DOHH2 (cell line): ENCODE data around the gene SHMT2.
"Not testable (repeated sequence)": the region's sequence is repeated elsewhere in the genome, so short reads cannot be mapped to it uniquely, and the experiment has no call there.

Experiments
- H3F3A ChIP-seq: fragments of 200-600 bp; sonication (generic), shearing (Covaris generic); 2 replicates; pipeline ENCODE4 v1.6.0; 2016; ENCODE audit warnings: antibody characterized with exemption, mild to moderate bottlenecking; ENCODE audit not compliant: control insufficient read depth, insufficient read depth
- H3K27ac ChIP-seq: fragments of 200-600 bp; sonication (generic); 2 replicates; pipeline ENCODE4 v1.5.1; 2014; ENCODE audit warnings: low read depth, mild to moderate bottlenecking, low read length, moderate library complexity
- H3K27me3 ChIP-seq: fragments of 200-600 bp; sonication (generic); 2 replicates; pipeline ENCODE4 v1.6.1; 2014; ENCODE audit warnings: mild to moderate bottlenecking, low read length, mixed read lengths; ENCODE audit not compliant: control insufficient read depth
- H3K36me3 ChIP-seq: fragments of 200-600 bp; sonication (generic); 2 replicates; pipeline ENCODE4 v1.6.1; 2014; ENCODE audit warnings: mild to moderate bottlenecking, low read length, moderate library complexity, mixed read lengths; ENCODE audit not compliant: control insufficient read depth
- H3K4me1 ChIP-seq: fragments of 200-600 bp; sonication (generic); 2 replicates; pipeline ENCODE4 v1.6.1; 2014; ENCODE audit warnings: mild to moderate bottlenecking, low read length, mixed read lengths; ENCODE audit not compliant: control insufficient read depth
- H3K4me2 ChIP-seq: fragments of 200-600 bp; sonication (generic); 2 replicates; pipeline ENCODE4 v1.6.0; 2014; ENCODE audit warnings: mild to moderate bottlenecking, low read length, moderate library complexity
- H3K4me3 ChIP-seq: fragments of 200-600 bp; sonication (generic); 2 replicates; pipeline ENCODE4 v1.5.1; 2014; ENCODE audit warnings: mild to moderate bottlenecking, low read length, mixed read lengths
- H3K79me2 ChIP-seq: fragments of 200-600 bp; sonication (generic); 2 replicates; pipeline ENCODE4 v1.6.1; 2014; ENCODE audit warnings: mild to moderate bottlenecking, low read length, mixed read lengths; ENCODE audit not compliant: control insufficient read depth
- H3K9me2 ChIP-seq: fragments of 200-600 bp; sonication (generic); replicated peaks from 2 replicates; pipeline ENCODE4 v1.6.1; 2014; ENCODE audit warnings: mild to moderate bottlenecking, low read length, mixed read lengths; ENCODE audit not compliant: control insufficient read depth
- H3K9me3 ChIP-seq: fragments of 200-600 bp; sonication (generic); 2 replicates; pipeline ENCODE4 v1.6.1; 2014; ENCODE audit warnings: antibody characterized with exemption, low read length, mixed read lengths; ENCODE audit not compliant: control insufficient read depth, insufficient read depth
- H4K20me1 ChIP-seq: fragments of 200-600 bp; sonication (generic); 2 replicates; pipeline ENCODE4 v1.6.0; 2014; ENCODE audit warnings: low read depth, mild to moderate bottlenecking, antibody characterized with exemption, low read length, moderate library complexity; ENCODE audit not compliant: control insufficient read depth, insufficient read depth
- CTCF ChIP-seq: fragments of 200-600 bp; sonication (generic); IDR thresholded peaks from one replicate; pipeline ENCODE4 v1.5.1; 2014; ENCODE audit warnings: antibody characterized with exemption, mild to moderate bottlenecking, low read depth, low read length; ENCODE audit not compliant: poor library complexity, severe bottlenecking
- EZH2phosphoT487 ChIP-seq: fragments of 200-600 bp; sonication (generic); IDR thresholded peaks from 2 replicates; pipeline ENCODE4 v1.6.1; 2017; ENCODE audit warnings: borderline replicate concordance, mild to moderate bottlenecking, antibody characterized with exemption, low read length, moderate library complexity, mixed read lengths

SHMT2 gene

GRCh38 chr12:57270966-57271470 is 41.5 kb downstream of the SHMT2 start:
- H3K79me2 ChIP-seq = no peaks in the 10 kb centered on the region
- H3K9me2 ChIP-seq = no peaks in the 10 kb centered on the region
- no peak overlapping the region for H3K4me3 ChIP-seq
- no peak overlapping the region for H3K4me2 ChIP-seq
- TF ChIP-seq EZH2phosphoT487 = no peak
- TF ChIP-seq CTCF = no peak
- H3K27ac ChIP-seq = no peak overlapping the region
- no peaks in the 10 kb centered on the region for H3K4me1 ChIP-seq
- H3K36me3 ChIP-seq = peaks cover 47% of the 10 kb centered on the region
- no peaks in the 10 kb centered on the region for H3K9me3 ChIP-seq
- H4K20me1 ChIP-seq = no peaks in the 10 kb centered on the region
- H3K27me3 ChIP-seq = no peaks in the 10 kb centered on the region
- no peaks in the 10 kb centered on the region for H3F3A ChIP-seq

- Histone ChIP-seq H3K79me2 (no peaks in the 10 kb centered on the region), H3F3A (no peaks in the 10 kb centered on the region), H3K27me3 (no peaks in the 10 kb centered on the region), H3K27ac (no peak overlapping the region), H4K20me1 (no peaks in the 10 kb centered on the region), H3K9me2 (no peaks in the 10 kb centered on the region), H3K4me2 (no peak overlapping the region), H3K9me3 (no peaks in the 10 kb centered on the region), H3K36me3 (peaks cover 41% of the 10 kb centered on the region), H3K4me1 (0 out of 2 replicates have a peak, but pooled peaks cover 2% of the 10 kb centered on the region), H3K4me3 (no peak overlapping the region)
- TF ChIP-seq EZH2phosphoT487 (no peak), CTCF (no peak)
These were observed 43.0 kb downstream of the SHMT2 start for GRCh38 chr12:57272337-57273151.

GRCh38 chr12:57273516-57273915 is 44.0 kb downstream of the SHMT2 start:
- Histone ChIP-seq H3K27ac (no peak overlapping the region), H3K27me3 (no peaks in the 10 kb centered on the region), H3K79me2 (no peaks in the 10 kb centered on the region), H3K36me3 (peaks cover 42% of the 10 kb centered on the region), H3K4me3 (no peak overlapping the region), H3K9me2 (no peaks in the 10 kb centered on the region), H3K4me2 (no peak overlapping the region), H3K4me1 (0 out of 2 replicates have a peak, but pooled peaks cover 2% of the 10 kb centered on the region), H3K9me3 (no peaks in the 10 kb centered on the region), H3F3A (no peaks in the 10 kb centered on the region), H4K20me1 (no peaks in the 10 kb centered on the region)
- TF ChIP-seq CTCF = no peak
- no peak for TF ChIP-seq EZH2phosphoT487

- peaks cover 21% of the 10 kb centered on the region for H3K4me1 ChIP-seq
- not testable (repeated sequence) for H3K79me2 ChIP-seq, H4K20me1 ChIP-seq, H3K27me3 ChIP-seq, H3K4me3 ChIP-seq, H3K9me3 ChIP-seq, H3K27ac ChIP-seq, H3K4me2 ChIP-seq, H3F3A ChIP-seq, H3K9me2 ChIP-seq
- H3K36me3 ChIP-seq = peaks cover 41% of the 10 kb centered on the region
These were observed 46.7 kb downstream of the SHMT2 start for GRCh38 chr12:57276233-57276632.
